Left ventricle myocardium superior (tissue), 1 donor: ENCODE results near the gene PACSIN2. TPM values are rescaled to one million over a fixed set of nuclear protein-coding genes. Genes with fewer than 3 reads are reported as not detected.
A peak's percentile ranks its signal among the peaks of the same experiment; 100 is the strongest.

ENCODE experiments used
- ATAC-seq: fragments of 200-7000 bp; cut with Tn5 transposase; one replicate; pipeline ENCODE4 v1.9.1; 2020; ENCODE audit warnings: mild to moderate bottlenecking, moderate library complexity
- DNase-seq: peaks from one replicate; pipeline ENCODE4 v3.0.0-alpha.2; 2020
- intact Hi-C: fragments of 100-400 bp; cut with micrococcal nuclease; formaldehyde crosslinking; loops from one replicate; pipeline ENCODE4 v1.11.0; 2022
- total RNA-seq: library from RNA; stranded (reverse); fragmentation: NEBNext Ultra II Directional; extraction: Animal tissue kit (Norgen Biotek cat#: 25700); gene quantifications from one replicate; pipeline ENCODE4 v1.2.1, GENCODE V29; 2021
- donor health status: DM: no; HTN: yes; CAD: no; lungs with severe emphysema.

The PACSIN2 gene
- total RNA-seq, 1 donor from 2014 or later = 63.8 TPM

DNA sequence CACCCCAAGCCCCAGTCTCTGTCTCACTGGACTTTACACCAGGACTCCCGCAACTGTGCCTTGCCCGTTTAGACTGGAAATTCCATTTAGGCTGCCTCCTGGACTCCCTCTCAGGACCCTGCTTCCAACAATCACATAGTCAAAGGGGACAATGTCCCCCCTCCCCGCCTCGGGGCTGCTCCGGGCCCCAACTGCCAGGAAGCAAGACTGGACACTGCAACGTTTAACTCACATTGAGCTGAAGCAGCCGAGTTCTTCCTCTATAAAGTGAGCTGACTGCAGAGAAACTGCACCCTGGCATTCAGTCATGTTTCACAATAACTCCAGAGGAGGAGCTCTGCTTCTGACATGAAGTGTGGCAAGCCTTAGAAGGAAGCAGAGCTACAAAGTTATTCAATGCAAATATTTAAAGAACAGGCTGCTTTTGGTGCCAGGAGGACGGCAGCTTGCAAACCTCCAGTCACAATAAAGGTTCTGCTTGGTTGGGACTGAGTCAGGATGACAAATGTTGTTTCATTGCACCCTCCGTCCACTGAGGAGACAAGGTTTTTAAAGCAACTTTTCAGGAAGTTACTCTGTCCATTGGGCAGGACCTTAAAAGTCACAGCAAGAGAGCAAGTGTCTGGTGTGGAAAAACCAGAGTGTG is 19.9 kb downstream of the PACSIN2 start:
- ATAC-seq = peak; percentile 84
- no peak for DNase-seq
- intact Hi-C loops = no loop called here

DNA sequence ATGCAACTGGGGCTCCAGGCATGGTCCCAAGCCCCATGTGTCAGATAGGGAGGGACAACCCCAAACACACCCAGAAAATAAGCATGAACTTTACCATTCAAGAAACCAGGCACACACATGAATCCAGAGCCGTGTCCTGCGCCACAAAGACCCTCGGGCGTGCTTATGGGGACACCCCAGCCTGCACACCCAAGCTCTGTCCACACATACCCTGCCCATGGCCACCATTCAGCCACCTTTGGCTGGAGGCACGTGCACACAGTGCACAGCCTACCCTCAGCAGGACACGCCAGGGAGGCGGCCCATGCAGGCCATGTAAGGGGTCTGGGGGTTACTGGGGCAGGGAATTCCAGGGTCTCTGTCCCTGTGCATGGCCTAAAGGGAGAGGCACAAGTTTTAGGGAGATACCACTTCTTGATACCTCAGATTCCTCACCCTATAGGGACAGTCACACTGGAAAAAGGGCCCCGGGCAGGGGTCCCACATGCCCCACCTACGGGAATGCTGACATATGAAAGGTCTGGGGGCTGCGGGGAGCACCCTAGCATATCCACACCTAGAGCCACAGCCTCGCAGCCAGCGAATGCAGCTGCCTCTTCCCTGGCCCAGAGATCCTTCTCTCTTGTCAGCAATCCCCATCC is 20.6 kb downstream of the PACSIN2 start:
- ATAC-seq (peak; percentile 17), DNase-seq (no peak)
- intact Hi-C loops = no loop called here

DNA sequence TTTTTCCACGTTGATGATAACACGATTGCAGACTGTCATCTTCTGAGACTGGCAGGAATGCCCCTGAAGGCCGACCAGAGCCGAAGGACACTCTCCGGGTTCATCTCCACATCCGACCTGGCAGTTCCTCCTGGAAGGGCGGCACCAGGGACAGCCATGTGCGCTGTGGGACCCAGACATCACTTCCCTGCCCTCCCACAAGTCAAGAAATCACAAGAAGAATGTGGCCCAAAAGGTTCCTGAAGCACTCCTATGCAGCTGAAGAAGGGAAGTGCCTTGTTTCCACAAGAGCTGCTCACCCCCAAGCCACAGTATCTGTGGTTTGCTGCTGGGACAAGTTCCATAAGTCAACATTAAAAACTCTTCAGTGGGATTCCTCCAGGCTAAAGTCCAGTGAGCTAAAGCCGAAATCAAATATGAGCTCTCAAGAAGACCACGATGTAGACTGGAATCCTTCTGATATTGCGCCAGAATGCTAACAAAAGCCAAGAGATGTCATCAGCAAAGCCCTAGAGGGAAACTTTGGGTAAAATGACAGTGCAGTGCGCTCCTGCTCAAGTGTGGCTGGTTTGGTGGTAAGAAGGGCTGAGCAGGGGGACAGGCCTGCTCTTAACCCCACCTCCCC is 21.2 kb downstream of the PACSIN2 start:
- no peak for DNase-seq
- peak; percentile 7 for ATAC-seq
- intact Hi-C loops = no loop called here

DNA sequence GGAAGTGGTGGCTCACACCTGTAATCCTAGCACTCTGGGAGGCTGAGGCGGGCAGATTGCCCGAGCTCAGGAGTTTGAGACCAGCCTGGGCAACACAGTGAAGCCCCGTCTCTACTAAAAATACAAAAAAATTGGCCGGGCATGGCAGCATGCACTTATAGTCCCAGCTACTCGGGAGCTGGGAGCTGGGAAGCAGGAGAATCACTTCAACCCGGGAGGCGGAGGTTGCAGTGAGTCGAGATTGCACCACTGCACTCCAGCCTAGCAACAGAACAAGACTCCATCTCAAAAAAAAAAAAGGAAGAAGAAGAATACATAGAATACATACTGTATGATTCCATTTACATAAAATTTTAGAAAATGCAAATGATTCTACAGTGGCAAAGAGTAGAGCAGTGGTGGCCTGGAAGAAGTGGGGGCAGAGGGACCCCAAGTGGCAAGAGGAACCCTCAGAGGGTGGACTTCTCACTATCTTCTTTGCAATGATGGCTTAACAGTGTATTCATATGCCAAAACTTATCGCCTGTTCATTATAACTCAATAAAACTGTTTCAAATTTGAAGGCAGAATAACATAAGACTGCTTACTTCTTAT is 22.0 kb downstream of the PACSIN2 start:
- DNase-seq = no peak
- intact Hi-C loops = no loop called here
- ATAC-seq = no peak

DNA sequence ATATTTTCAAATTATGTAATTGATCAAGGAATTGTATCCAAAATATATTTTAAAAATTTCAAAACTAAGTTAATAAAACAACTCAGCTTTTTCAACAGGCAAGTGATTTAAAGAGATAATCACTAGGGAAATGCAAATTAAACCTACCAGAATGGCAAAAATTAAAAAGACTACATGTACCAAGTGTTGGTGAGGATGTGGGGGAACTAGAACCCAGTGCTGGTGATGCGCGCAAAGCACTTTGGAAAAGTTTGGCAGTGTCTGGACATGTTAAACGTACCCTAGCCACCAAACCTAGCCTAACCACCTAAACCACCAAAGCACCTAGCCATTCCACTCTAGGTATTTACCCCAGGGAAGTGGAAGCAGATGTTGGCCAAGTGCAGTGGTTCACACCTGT is 22.9 kb downstream of the PACSIN2 start:
- DNase-seq = no peak
- no peak for ATAC-seq
- intact Hi-C loops = no loop called here

DNA sequence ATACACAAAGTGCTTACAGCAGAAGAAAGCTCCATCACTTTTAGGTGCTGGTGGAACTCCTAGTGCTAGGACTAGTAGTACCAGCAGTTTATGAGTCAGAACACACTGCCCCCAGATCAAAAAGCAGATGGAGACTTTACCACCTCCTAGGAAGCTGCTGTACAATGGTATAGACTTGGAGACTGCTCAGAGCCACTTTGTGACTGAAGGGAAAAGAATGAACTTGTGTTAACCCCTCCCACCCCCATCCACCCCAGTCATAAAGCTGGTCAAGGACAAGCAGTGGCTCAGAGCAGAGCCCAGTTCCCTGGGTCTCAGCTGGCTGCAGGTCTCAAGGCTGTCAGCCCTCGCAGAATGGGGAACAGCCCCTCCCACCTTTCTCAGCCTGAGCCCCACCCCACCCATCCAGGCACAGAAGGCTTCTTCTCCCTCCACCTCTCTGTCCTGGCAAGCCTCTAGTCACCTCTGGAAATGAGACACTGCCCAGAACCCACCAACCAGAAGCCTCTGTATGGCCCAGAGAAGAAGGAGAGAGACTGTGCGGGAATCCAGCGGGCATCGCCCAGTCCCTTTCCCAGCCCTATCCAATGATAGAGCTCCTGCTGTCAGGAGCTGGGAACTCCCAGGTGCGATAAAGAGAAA is 23.8 kb downstream of the PACSIN2 start:
- intact Hi-C loops = no loop called here
- DNase-seq (no peak), ATAC-seq (no peak)

DNA sequence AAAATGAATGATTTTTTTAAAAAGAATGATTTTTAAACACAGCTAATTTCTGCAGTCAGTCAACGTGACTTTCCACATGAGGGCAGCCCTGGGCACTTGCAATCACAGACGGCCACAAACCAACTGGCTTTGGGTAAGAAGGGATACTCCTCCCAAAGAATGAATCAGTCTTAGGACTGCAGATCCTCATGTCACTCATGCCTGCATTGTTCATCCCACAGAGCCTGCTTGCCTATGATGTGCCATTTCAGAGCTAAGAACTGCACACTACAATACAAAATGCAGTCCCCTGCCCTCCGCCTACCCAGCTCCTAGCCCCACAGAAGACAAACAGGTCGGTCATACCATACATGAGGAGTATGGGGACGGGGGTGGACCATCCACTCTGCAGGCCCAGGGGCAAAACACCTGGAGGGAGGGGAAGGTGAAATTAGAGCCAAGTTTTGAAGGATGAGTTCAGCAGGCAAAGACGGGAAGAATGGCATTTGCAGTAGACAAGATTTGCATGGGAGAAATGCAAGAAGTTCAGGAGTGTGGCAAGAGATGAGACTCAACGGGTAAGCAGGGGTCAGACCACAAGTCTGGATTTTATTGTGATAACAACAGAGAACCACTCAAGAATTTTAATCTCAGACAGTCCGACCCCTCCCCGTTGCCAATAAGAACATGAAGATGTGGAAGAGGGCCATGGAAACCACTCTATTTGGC is 24.7 kb downstream of the PACSIN2 start:
- ATAC-seq (no peak), DNase-seq (no peak)
- intact Hi-C loops = no loop called here

DNA sequence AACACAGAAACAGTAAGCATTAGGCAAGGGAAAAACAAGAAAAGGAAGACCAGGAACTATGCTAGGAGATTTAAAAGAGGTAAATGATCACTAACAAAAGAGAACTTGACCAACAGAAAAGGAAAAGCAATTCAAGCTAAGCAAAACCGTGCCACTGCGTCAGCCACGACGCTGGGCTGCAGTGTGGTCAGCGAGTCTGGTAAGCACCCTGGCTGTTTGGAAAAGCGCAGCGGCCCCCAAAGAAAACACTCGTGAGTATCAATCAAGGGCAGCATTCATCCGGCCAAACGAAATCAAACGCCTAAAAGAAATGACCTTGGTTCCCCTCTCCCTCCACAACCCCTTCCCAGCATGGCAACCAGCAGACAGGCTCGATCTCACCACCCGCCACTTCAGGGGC is 28.8 kb downstream of the PACSIN2 start:
- intact Hi-C loops = no loop called here

DNA sequence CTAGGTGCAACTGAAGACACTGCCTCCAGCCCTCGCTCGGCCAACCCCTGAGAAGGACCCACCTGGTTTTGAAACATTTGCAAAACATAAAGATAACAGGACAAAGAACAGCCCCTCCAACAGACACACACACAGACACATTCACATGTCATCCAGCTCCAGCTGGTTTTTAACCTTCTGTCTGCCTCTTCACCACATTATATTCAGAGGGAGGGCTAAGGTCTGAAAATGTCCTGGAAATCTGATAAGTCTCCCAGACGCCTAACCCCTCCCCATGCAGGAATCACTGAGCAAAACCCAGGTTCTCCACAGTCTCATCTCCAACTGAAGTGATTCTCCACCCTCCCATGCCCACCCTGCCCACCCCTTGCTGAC is 29.4 kb downstream of the PACSIN2 start:
- no peak for DNase-seq
- ATAC-seq = no peak
- intact Hi-C loops = no loop called here

More for the DNA sequence above, 28.8 kb downstream of the PACSIN2 start:
- ATAC-seq (no peak), DNase-seq (no peak)

DNA sequence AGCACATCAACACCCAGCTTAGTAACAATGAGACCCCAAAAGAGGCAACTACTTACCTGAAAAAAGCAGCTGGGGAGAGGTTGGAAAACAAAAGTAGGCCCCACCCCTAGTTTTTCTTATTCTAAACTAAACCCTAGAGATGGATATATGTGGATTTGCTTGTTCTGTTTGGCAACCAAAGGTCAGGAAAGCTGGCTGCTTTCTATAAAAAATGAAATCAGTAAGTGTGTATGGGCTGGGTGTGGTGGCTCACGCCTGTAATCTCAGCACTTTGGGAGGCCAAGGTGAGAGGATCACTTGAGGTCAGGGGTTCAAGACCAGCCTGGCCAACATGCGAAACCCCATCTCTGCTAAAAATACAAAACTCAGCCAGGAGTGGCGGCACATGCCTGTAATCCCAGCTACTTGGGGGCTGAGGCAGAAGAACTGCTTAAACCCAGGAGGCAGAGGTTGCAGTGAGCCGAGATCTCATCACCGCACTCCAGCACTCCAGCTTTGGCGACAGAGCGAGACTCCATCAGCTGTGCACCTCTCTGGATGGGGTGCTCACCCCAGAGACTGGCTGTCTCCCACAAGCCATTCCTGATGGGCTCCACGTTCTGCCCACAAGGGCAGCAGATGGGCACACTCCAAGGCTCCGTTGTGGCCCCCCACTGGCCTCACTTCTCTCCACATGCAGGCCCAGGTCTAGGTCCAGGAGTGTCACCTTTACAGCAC is 30.0 kb downstream of the PACSIN2 start:
- ATAC-seq = no peak
- no peak for DNase-seq
- intact Hi-C loops = no loop called here

DNA sequence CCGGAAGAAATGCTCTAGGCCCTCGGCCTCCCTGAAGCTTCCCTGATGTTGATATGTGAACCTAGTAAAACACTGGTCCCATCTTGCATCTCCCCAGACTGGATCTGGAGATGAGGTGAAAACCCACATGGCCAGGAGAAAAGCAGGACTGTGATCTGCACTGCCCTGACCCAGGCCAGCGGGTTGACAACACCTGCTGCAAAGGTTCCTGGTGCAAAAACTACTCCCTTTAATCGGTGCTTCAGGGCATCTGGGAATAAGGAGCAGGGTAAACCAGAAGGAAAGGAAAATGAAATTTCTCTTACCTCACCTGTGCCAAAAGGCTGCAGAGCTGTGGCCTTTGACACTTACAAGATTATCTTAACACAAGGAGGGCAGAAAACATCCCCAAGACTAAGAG is 30.6 kb downstream of the PACSIN2 start:
- intact Hi-C loops = no loop called here
- ATAC-seq (no peak), DNase-seq (no peak)

DNA sequence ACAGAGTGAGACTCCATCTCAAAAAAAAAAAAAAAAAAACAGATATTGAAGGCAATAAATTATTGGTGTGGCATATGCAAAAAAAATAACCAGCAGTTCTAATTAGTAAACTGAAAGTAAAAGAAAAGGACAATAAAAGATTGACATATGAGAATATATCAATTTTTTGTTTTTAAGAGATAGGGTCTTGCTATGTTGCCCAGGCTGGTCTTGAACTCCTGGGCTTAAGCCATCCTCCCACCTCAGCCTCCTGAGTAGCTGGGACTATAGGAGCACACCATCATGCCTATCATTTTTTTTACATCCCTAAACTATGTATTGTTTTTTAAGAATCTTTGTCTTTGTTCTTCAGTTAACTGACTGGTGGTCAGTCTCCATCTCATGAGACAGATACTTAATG is 31.5 kb downstream of the PACSIN2 start:
- intact Hi-C loops = no loop called here
- no peak for DNase-seq
- no peak for ATAC-seq

DNA sequence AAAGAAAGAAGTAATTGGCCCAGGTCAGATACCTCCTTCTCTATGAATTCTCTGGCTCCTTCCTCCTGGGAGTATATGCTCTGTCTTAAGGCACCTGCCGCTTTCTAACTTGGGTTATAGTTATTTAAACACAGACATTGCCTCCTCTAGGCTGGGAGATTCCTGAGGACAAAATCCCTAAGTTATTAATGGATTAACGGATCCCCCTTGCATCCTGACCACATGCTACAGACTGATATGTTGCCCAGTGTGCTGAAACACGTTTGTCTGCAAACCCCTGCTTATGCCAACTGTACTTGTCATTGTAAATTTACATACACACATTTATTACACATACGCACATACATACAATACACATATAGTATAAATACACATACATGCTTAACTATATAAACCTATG is 35.3 kb downstream of the PACSIN2 start:
- intact Hi-C loops = no loop called here
- DNase-seq (no peak), ATAC-seq (no peak)

DNA sequence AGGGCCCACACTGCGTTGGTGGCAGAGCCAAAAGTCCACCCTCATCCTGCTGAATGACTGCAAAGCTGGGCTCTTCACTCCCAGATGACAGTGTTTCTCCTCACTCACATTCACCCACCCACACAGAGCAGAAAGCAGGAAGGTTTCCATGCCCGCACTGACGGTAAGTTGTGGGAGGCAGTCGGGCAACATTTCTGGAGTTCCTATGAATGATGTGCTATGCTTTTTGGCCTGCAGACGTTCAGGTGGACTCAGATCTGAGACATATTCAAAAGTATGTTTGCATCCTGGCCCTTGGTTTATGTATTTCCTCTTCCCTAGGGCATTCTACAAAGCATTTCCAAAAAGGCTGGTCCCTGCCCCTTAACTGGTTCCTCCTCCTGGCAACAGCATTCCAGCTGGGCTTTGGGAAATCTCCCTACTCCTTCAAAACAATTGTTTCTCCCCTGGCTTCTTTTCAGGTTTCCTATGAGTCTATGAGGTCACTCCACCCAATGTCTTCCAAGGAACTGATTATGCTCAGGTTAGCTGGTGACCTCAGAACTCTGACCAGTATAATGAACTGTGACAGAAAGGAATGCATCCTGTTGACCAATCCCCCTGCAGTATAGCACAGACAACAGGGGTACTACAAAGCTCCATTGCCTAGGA is 36.4 kb downstream of the PACSIN2 start:
- intact Hi-C loops = no loop called here
- DNase-seq = no peak
- peak; percentile 72 for ATAC-seq

DNA sequence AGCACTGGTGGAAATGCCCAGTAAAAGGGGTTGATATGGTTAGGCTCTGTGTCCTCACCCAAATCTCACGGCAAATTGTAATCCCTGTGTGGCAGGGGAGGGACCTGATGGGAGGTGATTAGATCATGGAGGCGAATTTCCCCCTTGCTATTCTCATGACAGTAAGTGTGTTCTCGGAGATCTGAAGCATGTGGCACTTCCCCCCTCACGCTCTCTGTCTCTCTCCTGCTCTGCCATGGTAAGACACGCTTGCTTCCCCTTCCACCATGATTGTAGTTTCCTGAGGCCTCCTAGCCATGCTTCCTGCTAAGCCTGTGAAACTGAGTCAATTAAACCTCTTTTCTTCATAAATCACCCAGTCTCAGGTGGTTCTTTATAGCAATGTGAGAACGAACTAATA is 37.4 kb downstream of the PACSIN2 start:
- DNase-seq (no peak), ATAC-seq (peak; percentile 14)
- intact Hi-C loops = no loop called here

DNA sequence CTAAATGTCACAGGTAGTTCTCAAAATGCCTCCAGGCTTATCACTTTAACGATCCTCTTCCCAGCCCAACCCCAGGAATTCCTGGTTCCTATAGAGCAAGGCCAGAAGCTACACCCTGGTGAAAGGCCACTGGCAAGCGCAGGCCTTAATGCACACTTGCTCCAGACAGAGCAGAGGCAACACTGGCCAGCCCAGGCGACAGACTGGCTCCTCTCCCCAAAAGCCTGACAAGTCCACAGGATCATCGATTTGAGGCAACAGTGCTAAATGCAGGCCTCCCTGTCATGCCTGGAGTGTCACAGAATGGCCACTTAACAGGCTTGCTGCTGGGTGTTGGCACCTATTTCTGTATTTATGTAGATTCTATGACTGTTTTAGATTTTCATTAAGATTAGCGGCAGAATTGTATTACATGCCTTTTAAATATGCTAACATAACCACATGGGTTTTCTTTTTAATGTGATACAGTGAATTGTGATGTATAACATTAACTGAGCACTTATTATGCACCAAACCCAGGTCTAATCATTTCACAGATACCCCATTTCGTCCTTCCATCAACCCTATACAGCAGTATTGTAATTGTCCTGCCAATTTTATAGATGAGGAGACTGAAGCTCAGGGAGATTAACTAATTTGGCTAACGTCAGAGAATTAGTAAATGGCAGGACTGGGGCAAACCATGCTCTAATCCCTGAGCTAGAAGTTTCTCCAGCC is 38.6 kb downstream of the PACSIN2 start:
- no peak for ATAC-seq
- intact Hi-C loops = no loop called here
- no peak for DNase-seq

DNA sequence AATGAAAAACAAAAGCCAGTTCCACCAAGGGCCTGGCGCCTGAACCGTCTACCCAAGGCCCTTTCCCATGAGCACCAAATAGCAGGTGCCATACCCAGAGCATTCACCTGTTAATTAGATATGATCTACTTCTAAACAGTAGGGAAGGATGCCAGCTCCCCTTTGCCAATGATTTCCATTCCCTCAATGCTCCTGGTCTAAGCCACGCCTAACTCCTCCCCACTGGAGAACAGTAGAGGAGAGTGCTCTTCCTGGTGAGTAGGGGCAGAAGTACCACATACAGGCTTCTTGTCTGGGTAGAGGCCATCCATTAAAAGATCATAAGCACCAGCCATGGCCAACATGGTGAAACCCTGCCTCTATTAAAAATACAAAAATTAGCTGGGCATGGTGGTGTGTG is 40.7 kb downstream of the PACSIN2 start:
- intact Hi-C loops = no loop called here
- ATAC-seq (no peak), DNase-seq (no peak)

DNA sequence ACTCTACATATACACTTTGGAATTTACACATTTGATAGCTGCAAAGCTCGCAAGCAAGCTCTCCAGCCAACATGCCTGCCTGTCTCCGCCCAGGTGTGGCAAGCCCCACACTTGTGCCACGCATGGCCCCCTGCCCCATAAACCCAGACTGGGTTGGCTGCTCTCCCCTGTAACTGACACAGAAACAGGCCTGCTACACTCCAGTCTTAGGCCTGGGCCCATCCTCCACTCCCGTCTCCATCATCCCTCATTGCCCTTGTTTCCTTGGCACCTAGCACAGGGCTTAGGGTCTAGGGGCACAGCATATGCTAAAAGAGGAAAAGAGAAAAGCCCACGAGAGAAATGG is 41.4 kb downstream of the PACSIN2 start:
- no peak for ATAC-seq
- intact Hi-C loops = no loop called here
- DNase-seq = no peak
